Hypothalamus (tissue), 51 donors: Measurements from ENCODE around the gene CDIP1.

ENCODE experiments used
- DNase-seq, 51 donors: peaks; one replicate each; lab custom pipeline; 2025; lab: John Stamatoyannopoulos, UW

The CDIP1 gene

DNA sequence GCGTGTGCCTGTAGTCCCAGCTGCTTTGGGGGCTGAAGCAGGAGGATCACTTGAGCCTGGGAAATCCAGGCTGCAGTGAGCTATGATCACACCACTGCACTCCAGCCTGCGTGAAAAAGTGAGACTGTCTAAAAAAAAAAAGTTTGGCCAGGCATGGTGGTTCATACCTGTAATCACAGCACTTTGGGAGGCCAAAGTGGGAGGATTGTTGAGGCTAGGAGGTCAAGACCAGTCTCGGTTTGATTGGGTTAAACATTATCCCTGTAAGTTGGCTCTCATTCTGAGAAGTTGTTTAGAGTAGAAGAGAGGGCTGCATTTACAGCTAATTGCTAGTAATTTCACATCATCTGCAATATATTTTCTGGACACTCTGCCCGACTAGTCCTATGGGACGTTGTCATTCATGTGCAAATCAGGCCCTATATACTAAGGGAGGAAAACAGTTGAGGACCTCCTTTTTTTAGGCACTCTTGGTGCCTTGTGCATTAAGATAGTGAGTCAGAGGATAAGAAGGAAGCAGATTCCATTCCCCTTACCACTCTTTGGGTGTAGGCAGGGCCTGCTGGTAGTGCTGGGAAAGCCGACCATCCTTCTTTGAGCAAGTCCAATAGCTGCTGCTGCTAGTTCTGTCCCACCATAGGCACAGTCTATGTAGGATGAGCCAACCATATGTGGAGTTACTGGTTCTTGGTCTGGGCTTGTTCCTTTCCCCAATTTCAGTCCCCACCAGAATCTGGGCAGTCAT, 43.7 kb downstream of the CDIP1 start:
- no peak for DNase-seq

DNA sequence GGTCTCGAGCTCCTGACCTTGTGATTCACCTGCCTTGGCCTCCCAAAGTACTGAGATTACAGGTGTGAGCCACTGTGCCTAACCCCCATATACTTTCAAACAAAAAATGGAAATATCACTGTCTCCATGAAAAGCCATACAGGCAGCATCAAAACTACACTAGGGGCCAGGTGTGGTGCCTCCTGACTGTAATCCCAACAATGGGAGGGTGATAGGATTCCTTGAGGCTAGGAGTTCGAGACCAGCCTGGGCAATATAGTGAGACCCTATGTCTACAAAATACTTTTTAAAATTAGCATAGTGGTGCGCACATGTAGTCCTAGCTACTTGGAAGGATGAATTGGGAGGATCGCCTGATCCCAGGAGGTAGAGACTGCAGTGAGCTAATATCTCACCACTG, 46.7 kb downstream of the CDIP1 start:
- DNase-seq = no peak

DNA sequence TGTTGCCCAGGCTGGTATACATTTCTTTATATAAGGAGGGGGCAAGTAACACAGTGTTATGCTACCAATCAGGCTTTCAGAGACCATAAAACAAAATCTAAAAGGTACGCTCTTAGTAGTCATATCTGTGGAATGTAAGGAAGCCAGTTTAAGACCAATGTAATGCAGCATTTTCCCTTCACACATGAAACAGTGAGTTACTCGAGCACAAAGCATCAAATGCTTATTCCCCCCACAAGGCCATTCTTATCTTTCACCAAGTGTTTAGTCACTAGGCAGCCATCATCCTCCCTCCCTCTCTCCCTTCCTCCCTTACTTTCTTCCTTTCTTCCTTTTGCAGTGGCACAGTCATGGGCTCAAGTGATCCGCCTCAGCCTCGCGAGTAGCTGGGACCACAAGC, 49.5 kb downstream of the CDIP1 start:
- DNase-seq = no peak

DNA sequence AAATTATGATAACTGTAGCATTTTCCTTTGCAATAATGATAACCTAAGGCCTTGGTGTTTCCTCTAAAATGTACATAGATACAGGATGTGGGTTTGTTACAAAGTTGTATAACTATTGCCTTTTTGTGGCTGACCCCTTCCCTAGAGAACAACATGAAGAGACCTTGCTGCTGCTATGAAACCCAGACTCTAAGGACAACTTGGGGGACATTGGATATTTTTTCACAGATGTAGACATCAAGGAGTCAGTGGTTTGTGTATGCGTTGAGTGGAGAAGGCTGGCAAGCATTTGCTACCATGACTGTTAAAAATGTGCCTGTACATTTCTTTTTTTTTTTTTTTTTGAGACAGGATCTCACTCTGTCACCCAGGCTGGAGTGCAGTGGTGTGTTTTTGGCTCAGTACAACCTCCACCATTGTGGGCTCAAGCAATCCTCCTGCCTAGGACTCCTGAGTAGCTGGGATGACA, 50.0 kb downstream of the CDIP1 start:
- no peak for DNase-seq

DNA sequence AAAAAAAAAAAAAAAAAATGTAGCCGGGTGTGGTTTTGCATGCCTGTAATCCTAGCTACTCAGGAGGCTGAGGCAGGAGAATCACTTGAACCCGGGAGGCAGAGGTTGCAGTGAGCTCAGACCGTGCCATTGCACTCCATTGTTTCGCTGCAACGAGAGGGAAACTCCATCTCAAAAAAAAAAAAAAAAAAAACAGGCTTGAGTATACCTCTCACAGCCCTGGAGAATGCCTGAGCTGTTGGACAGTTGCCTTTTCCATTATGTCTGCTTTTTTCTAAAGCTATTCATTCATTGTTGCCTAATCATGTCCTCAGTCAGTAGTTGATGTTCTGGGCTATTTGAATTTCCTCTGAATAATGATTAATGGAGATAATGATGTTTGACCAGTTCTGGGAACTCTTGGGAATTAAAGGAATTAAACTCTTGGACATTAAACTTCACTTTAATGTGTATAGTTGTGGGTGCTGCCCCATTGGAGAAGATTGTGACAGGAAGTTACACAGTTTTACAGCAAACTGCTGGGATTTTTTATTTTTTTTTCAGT, 50.5 kb downstream of the CDIP1 start:
- DNase-seq = no peak

DNA sequence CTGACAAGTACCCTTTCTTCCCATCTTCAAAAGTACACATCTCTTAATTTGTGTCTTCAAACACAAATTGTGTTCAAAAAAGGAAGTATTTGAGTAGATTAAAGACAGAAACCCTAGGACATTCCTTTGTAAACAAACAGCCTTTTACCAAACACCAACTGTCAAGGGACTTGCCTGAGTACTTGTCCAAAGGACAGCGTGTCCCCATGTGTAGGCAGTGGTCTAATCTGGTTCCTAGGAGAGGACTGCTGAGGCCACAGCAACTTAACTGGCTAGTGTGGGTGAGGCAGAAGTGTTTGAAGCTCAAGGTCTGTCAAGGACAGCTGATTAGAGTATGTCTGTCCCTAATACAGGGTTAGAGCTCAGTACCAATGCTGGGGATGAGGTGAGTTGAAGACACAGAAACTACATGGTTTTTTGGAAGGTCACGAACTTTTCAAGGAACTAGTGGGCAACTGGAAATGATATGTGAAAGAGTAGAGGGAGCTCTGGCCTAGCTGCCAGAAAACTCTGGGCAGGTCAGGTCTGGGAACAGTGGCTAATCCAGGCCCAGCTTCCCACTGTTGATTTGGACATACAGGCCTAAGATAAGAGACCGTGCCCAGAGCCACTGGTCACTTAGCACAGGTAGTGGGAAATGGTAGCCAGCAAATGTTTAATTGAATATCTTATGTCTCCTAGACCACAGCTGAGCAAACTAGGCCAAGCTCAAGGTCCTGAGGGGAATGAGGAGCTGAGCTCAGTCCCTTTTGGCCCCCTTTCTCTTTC, 52.3 kb downstream of the CDIP1 start:
- DNase-seq = no peak

DNA sequence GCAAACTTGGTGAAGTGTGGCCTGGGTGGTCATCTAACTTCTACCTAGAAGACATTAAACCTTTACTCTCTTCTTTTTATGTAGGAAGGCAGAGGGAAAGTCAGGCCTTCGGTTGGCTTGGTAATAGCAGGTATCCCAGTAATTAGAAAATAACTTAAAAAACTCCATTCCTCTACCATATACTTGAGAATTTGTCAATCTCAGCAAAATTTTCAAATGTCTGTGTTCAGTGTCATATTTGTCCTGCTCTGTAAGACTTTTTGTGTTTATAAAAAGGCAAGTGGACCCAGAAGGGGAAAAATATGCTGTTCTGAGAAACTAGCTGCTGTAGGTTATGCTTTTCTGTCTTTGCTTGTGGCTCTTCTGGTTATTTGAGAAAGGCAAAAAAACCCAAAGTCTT, 56.6 kb downstream of the CDIP1 start:
- no peak for DNase-seq

DNA sequence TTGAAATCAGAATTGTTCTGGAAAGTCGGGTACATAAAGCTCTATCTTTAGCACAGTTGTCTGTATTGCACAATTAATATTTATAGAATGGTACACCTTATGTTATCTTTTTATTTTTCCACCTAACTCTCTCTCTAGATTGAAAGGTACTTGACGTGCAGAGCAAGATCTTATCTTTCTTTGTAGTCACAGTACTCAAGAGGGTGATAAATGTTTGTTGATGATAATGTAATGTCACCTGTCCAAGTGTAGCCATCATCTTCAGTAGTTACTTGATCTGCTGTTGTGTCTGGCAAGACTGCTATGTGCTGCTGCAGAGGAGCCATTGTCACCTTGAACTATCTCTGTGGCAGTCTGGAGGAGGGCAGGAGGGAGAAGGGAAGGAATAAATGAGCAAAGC, 57.0 kb downstream of the CDIP1 start:
- DNase-seq = no peak

DNA sequence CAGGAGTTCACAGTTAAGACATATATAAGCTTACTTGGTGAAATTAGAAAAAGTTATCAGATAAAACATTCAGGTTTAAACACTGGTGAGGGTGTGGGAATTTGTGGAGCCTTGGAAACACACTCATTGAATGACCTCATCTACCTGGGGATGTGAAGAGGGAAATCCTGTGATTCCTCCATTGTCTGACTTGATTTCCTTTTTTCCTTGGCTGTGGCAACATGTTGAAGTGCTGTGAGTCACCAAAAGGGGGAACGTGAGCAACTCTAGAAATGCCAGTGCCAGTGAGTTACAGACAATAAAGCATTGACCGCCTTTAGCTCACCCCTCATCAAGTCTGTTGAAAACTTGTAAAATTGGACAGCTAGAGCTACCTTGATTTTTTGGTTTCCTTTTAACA, 60.6 kb downstream of the CDIP1 start:
- DNase-seq = peak in 2 of 51 donors; percentile 10 to 13

DNA sequence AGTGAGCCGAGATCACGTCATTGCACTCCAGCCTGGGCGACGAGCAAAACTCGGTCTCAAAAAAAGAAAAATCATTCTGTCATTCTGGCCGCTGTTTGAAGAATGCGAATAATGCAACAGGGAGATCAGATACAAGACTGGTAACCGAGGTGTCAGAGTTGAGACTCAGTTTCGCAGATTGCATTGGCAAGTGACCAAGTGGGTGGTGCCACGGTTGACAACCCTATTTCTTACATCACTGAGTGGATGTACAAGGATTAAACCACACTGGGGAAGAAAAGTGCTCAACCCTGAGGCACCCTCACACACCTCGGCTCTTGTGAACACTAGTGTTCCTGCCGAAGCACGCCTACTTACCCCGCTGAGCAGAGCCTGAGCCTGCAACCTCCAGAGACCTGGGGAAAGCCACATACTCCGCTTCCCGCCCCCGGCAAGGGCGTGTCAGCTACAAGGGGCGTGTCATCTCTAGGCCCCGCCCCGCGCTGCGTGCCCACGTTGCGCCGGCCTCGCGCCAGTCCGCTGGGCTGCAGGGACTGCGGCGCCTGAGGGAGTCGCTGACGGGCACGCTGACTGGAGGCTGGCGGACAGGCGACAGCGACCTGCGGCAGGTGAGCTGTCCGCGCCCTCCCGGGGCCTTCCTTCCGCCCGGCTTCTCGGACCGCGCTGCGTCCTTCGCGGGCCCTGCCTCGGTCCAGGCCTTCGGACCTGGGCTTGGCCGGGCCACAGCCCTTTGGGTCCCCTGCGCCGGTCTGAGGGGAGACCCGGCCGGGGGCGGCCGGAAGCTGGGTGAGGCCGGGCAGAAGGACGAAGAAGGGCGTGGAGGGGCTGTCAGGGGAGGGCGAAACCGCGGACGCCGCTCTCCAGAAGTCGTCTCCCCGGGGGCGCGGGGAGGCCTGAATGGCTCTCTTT, 62.4 kb downstream of the CDIP1 start, which contains the start of gene HMOX2:
HMOX2 (plus strand) TSS at position 519 of the 909 bp plus-strand sequence. CDS start 29,127 bp downstream, outside the sequence.
- DNase-seq = peak; percentile 28 to 96 (median 87)

DNA sequence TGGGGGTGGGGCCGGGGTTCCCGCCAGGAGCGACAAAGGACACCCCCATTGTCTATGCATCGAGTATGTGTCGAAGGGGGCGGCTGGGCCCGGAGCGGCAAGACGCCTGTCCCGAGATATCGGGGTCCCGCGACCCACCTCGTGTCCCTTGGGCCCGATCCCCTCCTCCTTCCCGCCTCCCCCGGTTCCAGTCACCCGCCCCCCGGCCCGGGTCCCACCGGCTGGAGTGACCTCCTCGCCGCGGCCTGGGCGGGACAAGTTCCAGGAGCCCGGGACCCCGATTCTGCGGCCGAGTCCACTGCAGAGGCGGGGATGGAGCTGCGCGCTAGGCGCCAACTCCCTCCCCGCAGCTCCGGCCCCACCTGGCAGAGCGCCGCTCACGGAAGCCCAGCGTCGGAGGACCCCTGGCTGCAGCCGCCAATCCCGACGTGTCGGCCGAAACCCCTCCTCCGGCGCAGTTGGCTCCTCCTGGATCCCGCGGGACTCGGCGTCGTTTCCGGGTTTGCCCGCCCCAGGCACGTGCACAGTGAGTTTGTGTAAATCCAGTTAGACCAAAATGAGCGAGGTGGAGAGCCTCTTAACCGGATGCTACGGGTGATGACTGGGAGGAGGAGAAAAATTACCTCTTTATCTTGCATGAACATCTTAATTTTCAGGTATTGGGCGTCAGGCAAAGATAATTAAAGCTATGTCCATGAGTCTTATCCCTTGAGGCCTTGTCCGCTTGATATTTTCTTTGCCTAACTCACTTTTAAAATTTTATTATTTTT, 64.2 kb downstream of the CDIP1 start, which contains the start of gene NMRAL1:
NMRAL1 (minus strand) TSS at position 434 of the 770 bp plus-strand sequence. CDS start 493 bp downstream, outside the sequence.
- peak; percentile 13 to 89 (median 73) for DNase-seq

DNA sequence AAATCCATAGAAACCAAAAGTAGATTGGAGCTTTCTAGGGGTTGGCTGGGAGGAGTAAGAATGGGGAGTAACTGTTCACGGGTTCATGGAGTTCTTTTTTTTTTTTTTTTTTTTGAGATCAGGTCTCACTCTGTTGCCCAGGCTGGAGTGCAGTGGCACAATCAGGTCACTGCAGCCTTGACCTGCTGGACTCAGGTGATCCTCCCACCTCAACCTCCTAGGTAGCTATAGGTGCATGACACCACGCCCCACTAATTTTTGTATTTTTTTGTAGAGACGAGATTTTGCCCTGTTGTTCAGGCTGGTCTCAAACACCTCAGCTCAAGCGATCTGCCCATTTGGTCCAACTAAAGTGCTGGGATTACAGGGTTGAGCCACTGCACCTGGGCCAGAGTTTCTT, 65.7 kb downstream of the CDIP1 start:
- no peak for DNase-seq

DNA sequence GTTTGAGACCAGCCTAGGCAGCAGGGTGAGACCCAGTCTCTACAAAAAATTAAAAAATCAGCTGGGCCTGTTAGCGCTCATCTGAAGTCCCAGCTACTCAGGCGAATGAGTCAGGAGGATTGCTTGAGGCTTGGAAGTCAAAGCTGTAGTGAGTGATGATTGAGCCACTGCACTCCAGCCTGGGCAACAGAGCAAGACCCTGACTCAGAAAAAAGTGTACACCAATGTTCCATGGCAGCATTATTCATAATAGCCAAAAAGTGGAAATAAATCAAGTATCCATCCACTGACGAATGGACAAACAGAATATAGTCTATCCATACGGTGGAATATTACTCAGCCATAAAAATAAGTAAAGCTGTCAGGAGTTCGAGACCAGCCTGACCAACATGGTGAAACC, 66.7 kb downstream of the CDIP1 start:
- DNase-seq = no peak

DNA sequence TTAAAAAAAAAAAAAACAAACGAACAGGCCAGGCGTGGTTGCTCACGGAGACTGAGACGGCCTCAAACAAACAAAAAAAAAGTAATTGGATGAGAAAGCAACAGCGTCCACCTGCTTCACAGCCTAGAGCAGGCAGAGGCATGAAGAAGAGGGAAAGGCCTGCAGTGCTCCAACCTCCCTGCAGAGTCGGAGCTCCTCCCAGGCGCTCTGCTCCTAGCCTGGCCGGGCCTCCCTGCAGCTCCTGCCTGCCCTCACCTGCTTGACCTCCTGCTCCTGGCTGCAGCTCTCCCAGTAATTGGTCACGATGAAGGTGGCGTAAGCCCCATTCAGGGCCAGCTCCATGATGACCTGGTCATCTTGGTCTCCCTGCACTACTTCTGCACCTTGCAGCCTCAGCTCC, 69.6 kb downstream of the CDIP1 start:
- no peak for DNase-seq

DNA sequence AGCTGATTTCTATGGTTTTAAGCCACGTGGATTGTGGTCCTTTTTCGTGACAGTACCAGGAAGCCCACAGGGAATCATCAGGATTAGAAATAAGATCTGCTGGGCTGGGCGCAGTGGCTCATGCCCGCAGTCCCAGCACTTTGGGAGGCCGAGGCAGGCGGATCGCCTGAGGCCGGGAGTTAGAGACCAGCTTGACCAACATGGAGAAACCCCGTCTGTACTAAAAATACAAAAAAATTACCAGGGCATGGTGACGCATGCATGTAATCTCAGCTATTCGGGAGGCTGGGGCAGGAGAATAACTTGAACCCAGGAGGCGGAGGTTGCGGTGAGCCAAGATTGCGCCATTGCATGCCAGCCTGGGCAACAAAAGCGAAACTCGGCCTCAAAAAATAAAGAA, 70.7 kb downstream of the CDIP1 start:
- DNase-seq = no peak

DNA sequence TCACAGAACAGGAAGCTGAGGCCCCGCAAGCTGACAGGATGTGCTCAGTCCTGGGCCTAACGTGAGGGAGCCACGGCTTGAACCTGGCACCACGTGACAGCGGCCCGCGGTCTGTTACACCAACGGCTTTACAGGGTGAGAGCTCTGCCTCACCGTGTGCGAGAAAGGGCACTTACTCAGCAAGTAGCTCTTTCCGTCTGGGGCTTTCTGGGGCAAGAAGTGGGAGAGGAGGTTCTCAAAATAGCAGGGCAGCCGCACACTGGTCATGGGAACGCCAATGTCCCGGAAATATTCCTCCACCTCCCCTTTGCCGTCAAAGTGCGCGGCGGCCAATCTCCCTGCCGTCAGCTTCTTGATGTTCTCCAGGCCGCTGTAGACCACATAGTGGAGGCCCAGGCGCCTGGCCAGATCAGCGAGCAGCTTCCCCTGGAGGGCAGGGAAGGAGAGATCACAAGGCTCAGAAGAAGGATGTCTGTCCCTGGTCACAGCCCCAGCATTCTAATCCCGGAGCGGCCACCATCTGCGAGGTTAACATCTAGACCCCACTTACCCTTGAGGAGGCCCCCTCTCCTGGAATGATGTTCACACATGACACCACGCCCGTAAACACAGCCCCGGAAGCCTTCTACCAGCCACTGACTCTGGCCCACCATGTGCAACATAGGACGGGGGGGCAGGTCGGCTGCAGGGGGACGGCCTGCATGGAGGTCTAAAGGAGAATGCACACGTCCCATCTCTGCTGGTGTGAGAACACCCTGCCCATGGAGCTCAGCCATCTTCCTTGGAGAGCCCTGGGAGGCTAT, 72.4 kb downstream of the CDIP1 start:
- no peak for DNase-seq

DNA sequence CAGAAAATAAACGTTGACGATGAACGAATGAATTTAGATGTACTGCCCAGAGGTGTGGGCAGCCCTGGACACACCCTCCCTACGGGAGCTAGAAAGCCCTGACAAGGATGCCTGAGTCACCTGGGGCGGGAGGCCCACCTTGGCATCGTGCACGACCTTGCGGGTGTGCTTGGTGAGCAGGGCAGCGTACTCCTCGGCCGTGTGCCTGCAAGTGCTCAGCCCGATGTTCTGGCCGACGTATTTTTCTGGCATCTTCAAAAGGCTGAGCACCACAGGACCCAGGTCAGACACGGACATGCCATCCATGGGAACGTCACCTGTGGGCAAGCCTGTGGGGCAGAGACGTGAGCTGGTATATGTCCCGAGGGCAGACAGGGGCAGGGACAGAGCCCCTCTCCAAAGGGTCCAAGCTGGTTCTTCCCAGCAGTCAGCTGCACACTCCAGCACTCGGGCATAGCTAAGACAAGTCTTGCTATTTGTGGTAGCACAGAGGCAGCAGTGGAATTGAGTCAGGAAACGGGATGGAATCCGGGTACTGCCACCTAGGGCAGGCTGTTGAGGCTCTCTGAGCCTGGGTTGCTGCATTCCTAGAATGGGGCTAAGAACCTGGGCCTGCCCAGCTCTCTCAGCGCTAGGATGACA, 74.9 kb downstream of the CDIP1 start:
- DNase-seq = no peak
